Measurements from ENCODE around the gene KRTAP10-6.

GRCh38 chr21:44614161-44614631 is 21.9 kb upstream of the KRTAP10-6 start:
- TF ChIP-seq CTCF (IDR thresholded peaks at IDR 0.05; ENCODE audit: insufficient read depth, low read length), result no peak
- no peak for TF ChIP-seq GABPA (IDR thresholded peaks at IDR 0.05; ENCODE audit: low read depth)
- no peak for TF ChIP-seq REST (IDR thresholded peaks at IDR 0.05; ENCODE audit: insufficient replicate concordance, low read depth)

Measured in HL-60 (cell line).